HG03039 (cell line): ENCODE results near the gene STN1.
"Not testable (repeated sequence)": the region's sequence is repeated elsewhere in the genome, so short reads cannot be mapped to it uniquely, and the experiment has no call there.

Experiments used
- ATAC-seq: cut with Tn5 transposase; IDR thresholded peaks from one replicate; pipeline ENCODE4 v1.9.1; 2021; ENCODE audit warnings: mild to moderate bottlenecking, moderate library complexity; ENCODE audit not compliant: unreplicated experiment

Gene STN1

GRCh38 chr10:103847909-103848468 is 70.0 kb downstream of the STN1 start:
- ATAC-seq = no peak

- no peak for ATAC-seq
Measured at GRCh38 chr10:103847346-103847745, 70.6 kb downstream of the STN1 start.

GRCh38 chr10:103845972-103846371 is 72.0 kb downstream of the STN1 start:
- peak; percentile 53 for ATAC-seq

- ATAC-seq = not testable (repeated sequence)
Measured at GRCh38 chr10:103845346-103845745, 72.6 kb downstream of the STN1 start.

GRCh38 chr10:103843854-103844570 is 74.0 kb downstream of the STN1 start:
- ATAC-seq = no peak

GRCh38 chr10:103843045-103843444 is 74.9 kb downstream of the STN1 start:
- ATAC-seq = no peak

- ATAC-seq = no peak
Measured at GRCh38 chr10:103842605-103843004, 75.4 kb downstream of the STN1 start.

GRCh38 chr10:103841519-103841918 is 76.5 kb downstream of the STN1 start:
- no peak for ATAC-seq

GRCh38 chr10:103840740-103841070 is 77.3 kb downstream of the STN1 start:
- no peak for ATAC-seq

GRCh38 chr10:103839872-103840739 is 77.9 kb downstream of the STN1 start:
- no peak for ATAC-seq

- ATAC-seq = no peak
Measured at GRCh38 chr10:103839519-103839871, 78.5 kb downstream of the STN1 start.

GRCh38 chr10:103838862-103839518 is 79.0 kb downstream of the STN1 start:
- ATAC-seq = no peak

- ATAC-seq = no peak
Measured at GRCh38 chr10:103838070-103838395, 80.0 kb downstream of the STN1 start.

- no peak for ATAC-seq
Measured at GRCh38 chr10:103837370-103838069, 80.5 kb downstream of the STN1 start.

GRCh38 chr10:103836861-103837260 is 81.1 kb downstream of the STN1 start:
- ATAC-seq = no peak

- no peak for ATAC-seq
Measured at GRCh38 chr10:103836273-103836672, 81.7 kb downstream of the STN1 start.

GRCh38 chr10:103835096-103836050 is 82.6 kb downstream of the STN1 start:
- ATAC-seq = no peak

- ATAC-seq = no peak
Measured at GRCh38 chr10:103834436-103835095, 83.4 kb downstream of the STN1 start.

GRCh38 chr10:103833731-103834365 is 84.1 kb downstream of the STN1 start:
- ATAC-seq = no peak
